Thyroid gland (tissue), 4 donors: ENCODE measurements around the gene IGLON5. TPM values are rescaled to one million over a fixed set of nuclear protein-coding genes. Genes with fewer than 3 reads are reported as not detected.

Experiments
- DNase-seq, 2 donors: peaks; one replicate each; pipeline ENCODE4 v3.0.0-alpha.2; 2019
- H3K27ac ChIP-seq, 3 donors: fragments of 200-600 bp; sonication (generic); 1 replicate in 2 of 3; 2 replicates in 1 of 3; pipeline ENCODE4 v1.5.1; 2016 to 2019; ENCODE audit warnings: mild to moderate bottlenecking in 1 of 3, moderate library complexity in 1 of 3
- H3K27me3 ChIP-seq: fragments of 200-600 bp; sonication (generic); one replicate; pipeline ENCODE4 v1.5.1; 2019
- H3K36me3 ChIP-seq, 2 donors: fragments of 200-600 bp; sonication (generic); one replicate each; pipeline ENCODE4 v1.5.1; 2016 to 2019
- H3K4me1 ChIP-seq, 2 donors: fragments of 200-600 bp; sonication (generic); one replicate each; pipeline ENCODE4 v1.5.1; 2017 to 2019
- H3K4me3 ChIP-seq, 3 donors: fragments of 200-600 bp; sonication (generic); replicated peaks in 1 of 3; 1 replicate in 2 of 3; 2 replicates in 1 of 3; pipeline ENCODE4 v1.5.1; 2016; ENCODE audit warnings: mild to moderate bottlenecking in 1 of 3
- H3K9me3 ChIP-seq: fragments of 200-600 bp; sonication (generic); one replicate; pipeline ENCODE4 v1.5.1; 2017
- CTCF ChIP-seq, 6 experiments: fragments of 200-600 bp in 3 of 6; fragments of 450-650 bp in 3 of 6; sonication (generic) in 3 of 6; IDR thresholded peaks; one replicate each; pipeline ENCODE4 v1.5.1; 2016 to 2019; ENCODE audit warnings: antibody characterized with exemption in 6 of 6, mild to moderate bottlenecking in 2 of 6, inconsistent platforms in 1 of 6, moderate library complexity in 1 of 6
- POLR2A ChIP-seq, 2 donors: fragments of 450-650 bp; IDR thresholded peaks; one replicate each; pipeline ENCODE4 v1.6.1; 2017; ENCODE audit warnings: antibody characterized with exemption in 2 of 2, mild to moderate bottlenecking in 2 of 2, moderate library complexity in 1 of 2
- WGBS, 2 donors: methylation state at CpG; one replicate each; pipeline ENCODE4 v1.1.5; 2017; 5-methylcytosine and 5-hydroxymethylcytosine counted together
- intact Hi-C: fragments of 100-400 bp; cut with DNase I; formaldehyde crosslinking; loops from one replicate; pipeline ENCODE4 v1.15.1; 2023
- total RNA-seq, 4 donors: library from RNA; depleted of rRNA; stranded (reverse); fragments of >200 nt; gene quantifications; one replicate each; pipeline ENCODE4 v1.2.3, GENCODE V29; 2016

Gene IGLON5
- total RNA-seq, 4 donors from 2014 or later: 0.54 TPM; not detected in 3

GRCh38 chr19:51326216-51327065, 15.0 kb downstream of the IGLON5 start:
- no peak for TF ChIP-seq POLR2A (IDR thresholded peaks at IDR 0.05)
- no peak for TF ChIP-seq CTCF (IDR thresholded peaks at IDR 0.05)
- no peaks in the 10 kb centered on the region for H3K36me3 ChIP-seq
- DNase-seq: no peak
- WGBS, 2 donors: 25 to 53% methylated on average over 8 to 12 of the region's 36 CpGs
- no peaks in the 10 kb centered on the region for H3K9me3 ChIP-seq
- H3K27ac ChIP-seq: no peak overlapping the region
- no peak overlapping the region for H3K4me3 ChIP-seq
- peaks cover 0 to 11% of the 10 kb centered on the region in 2 donors for H3K4me1 ChIP-seq
- intact Hi-C loops: no loop called here
- peaks cover 7% of the 10 kb centered on the region for H3K27me3 ChIP-seq

- no peak for DNase-seq
- H3K4me1 ChIP-seq: peaks cover 0 to 11% of the 10 kb centered on the region in 2 donors
- no peaks in the 10 kb centered on the region for H3K9me3 ChIP-seq
- H3K36me3 ChIP-seq: no peaks in the 10 kb centered on the region
- intact Hi-C loops: no loop called here
- peaks cover 7% of the 10 kb centered on the region for H3K27me3 ChIP-seq
- H3K4me3 ChIP-seq: no peak overlapping the region
- no peak overlapping the region for H3K27ac ChIP-seq
- TF ChIP-seq POLR2A (IDR thresholded peaks at IDR 0.05): no peak
- no peak for TF ChIP-seq CTCF (IDR thresholded peaks at IDR 0.05)
- WGBS, 2 donors: 2 to 6% methylated on average over 28 to 29 of the region's 75 CpGs
Observed at GRCh38 chr19:51327066-51328001, 15.9 kb downstream of the IGLON5 start.

GRCh38 chr19:51329411-51329810, 18.0 kb downstream of the IGLON5 start:
- intact Hi-C loops: no loop called here
- H3K27ac ChIP-seq: no peak overlapping the region
- H3K36me3 ChIP-seq: no peaks in the 10 kb centered on the region
- no peak for DNase-seq
- H3K4me1 ChIP-seq: peaks cover 0 to 11% of the 10 kb centered on the region in 2 donors
- no peaks in the 10 kb centered on the region for H3K9me3 ChIP-seq
- WGBS, 2 donors: 86 to 95% methylated on average over 5 of the region's 5 CpGs
- no peak overlapping the region for H3K4me3 ChIP-seq
- TF ChIP-seq CTCF (IDR thresholded peaks at IDR 0.05): no peak
- TF ChIP-seq POLR2A (IDR thresholded peaks at IDR 0.05): no peak
- H3K27me3 ChIP-seq: peaks cover 7% of the 10 kb centered on the region

GRCh38 chr19:51330366-51330765, 18.9 kb downstream of the IGLON5 start:
- 97 to 100% methylated on average over 4 of the region's 4 CpGs for WGBS, 2 donors
- TF ChIP-seq CTCF (IDR thresholded peaks at IDR 0.05): no peak
- TF ChIP-seq POLR2A (IDR thresholded peaks at IDR 0.05): no peak
- Histone ChIP-seq H3K9me3 (no peaks in the 10 kb centered on the region), H3K4me1 (peaks cover 0 to 11% of the 10 kb centered on the region in 2 donors), H3K27ac (no peak overlapping the region), H3K36me3 (no peaks in the 10 kb centered on the region), H3K4me3 (no peak overlapping the region), H3K27me3 (peaks cover 7% of the 10 kb centered on the region)
- DNase-seq: no peak
- intact Hi-C loops: no loop called here
